Mononuclear cell (primary cell): Measurements from ENCODE around the gene SYT13. TPM values are rescaled to one million over a fixed set of nuclear protein-coding genes. Genes with fewer than 3 reads are reported as not detected.

Experiments used
- H3K27me3 ChIP-seq: 2 replicates; pipeline ENCODE4 v1.6.0; 2011; ENCODE audit warnings: low read length, control low read depth; ENCODE audit not compliant: insufficient read depth
- H3K4me1 ChIP-seq: 2 replicates; pipeline ENCODE4 v1.5.1; 2011; ENCODE audit warnings: mild to moderate bottlenecking, low read length, control low read depth; ENCODE audit not compliant: insufficient read depth
- H3K4me3 ChIP-seq: 2 replicates; pipeline ENCODE4 v1.5.1; 2011; ENCODE audit warnings: mild to moderate bottlenecking, low read length, moderate library complexity
- H3K9me3 ChIP-seq: 2 replicates; pipeline ENCODE4 v1.5.1; 2011; ENCODE audit warnings: low read depth, mild to moderate bottlenecking, control low read depth, low read length
- total RNA-seq: library from RNA; depleted of rRNA; stranded (reverse); fragments of >200 nt; gene quantifications from one replicate; pipeline ENCODE4 v1.2.3, GENCODE V29; 2012

SYT13 gene, protein sequence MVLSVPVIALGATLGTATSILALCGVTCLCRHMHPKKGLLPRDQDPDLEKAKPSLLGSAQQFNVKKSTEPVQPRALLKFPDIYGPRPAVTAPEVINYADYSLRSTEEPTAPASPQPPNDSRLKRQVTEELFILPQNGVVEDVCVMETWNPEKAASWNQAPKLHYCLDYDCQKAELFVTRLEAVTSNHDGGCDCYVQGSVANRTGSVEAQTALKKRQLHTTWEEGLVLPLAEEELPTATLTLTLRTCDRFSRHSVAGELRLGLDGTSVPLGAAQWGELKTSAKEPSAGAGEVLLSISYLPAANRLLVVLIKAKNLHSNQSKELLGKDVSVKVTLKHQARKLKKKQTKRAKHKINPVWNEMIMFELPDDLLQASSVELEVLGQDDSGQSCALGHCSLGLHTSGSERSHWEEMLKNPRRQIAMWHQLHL
- under 0.01 TPM for total RNA-seq

DNA sequence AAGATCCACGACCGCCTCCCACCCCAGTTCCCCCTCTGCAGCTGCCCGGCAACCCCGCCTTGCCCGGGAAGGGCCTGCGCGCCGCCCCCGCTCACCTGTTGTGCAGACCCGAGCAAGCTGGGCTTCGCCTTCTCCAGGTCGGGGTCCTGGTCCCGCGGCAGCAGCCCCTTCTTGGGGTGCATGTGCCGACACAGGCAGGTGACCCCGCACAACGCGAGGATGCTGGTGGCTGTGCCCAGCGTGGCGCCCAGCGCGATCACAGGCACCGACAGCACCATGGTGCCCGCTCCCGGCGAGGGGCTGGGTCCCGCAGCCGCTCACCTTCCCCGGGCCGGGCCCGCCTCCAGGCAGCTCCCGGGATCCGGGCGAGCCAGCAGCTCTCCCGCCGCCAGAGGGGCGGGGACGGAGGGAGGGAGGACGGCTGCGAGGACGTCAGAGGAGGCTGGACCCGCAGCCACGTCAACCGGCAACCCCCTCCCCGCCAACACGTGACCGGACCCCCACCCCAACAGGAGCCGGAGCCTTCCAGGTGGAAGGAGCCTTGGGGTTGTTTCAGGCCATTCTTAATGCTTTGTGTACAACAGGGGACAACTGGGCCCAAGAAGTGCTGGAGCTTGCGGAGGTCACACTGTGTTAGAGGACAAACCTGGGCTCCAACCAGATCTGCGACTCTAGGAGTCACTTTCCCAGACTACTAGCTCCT, at the start of gene SYT13:
SYT13 (minus strand) TSS at position 412 of the 703 bp plus-strand sequence; CDS start at position 278, 134 bp downstream.
- Histone ChIP-seq H3K4me1 (no peaks in the 10 kb centered on the region), H3K4me3 (no peak within 1 kb of the TSS), H3K27me3 (peaks cover 47% of the 10 kb centered on the region), H3K9me3 (no peaks in the 10 kb centered on the region)

DNA sequence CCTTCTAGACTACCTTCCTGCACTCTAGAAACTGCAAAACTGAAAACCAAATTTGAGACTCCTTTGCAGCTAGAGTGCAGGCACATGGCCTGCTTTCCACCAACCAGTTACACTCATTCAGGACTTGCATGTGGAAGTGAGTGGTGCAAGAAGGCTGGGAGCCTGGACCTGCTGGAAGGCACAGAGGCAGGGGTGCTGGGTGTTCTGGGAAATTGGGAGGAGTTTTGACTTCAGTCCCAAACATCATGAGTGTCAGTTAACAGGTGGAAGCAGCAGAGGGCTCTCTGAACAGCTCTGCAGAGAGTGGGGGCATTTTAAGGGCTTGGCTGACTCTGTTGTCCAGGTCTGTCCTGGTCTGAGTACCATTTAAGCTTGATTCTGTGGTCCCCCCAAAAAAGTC, 49.3 kb upstream of the SYT13 start:
- peaks cover 10% of the 10 kb centered on the region for H3K4me1 ChIP-seq
- H3K4me3 ChIP-seq: no peak overlapping the region
- no peaks in the 10 kb centered on the region for H3K9me3 ChIP-seq
- H3K27me3 ChIP-seq: peaks cover 3% of the 10 kb centered on the region

DNA sequence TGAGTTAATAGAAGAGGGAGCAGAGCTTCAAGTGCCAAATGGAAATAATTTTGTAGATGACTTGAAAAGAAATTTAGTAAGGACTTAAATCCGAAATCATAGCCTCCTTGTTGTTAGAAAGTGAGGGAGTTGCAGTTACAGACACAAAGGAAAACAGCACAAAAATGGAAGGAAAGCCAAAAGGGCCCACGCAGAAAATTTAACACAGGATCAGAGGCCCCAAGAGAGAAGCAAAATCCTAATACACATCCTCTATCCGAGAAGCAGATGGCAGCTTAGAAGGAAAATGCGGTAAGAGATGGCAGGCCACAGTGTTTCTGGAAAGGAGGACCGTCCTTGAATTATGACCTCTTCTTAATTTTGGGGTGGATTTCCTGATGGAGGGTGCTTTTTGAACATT, 48.7 kb upstream of the SYT13 start:
- Histone ChIP-seq H3K4me1 (peaks cover 4% of the 10 kb centered on the region), H3K27me3 (peaks cover 3% of the 10 kb centered on the region), H3K4me3 (no peak overlapping the region), H3K9me3 (no peaks in the 10 kb centered on the region)

DNA sequence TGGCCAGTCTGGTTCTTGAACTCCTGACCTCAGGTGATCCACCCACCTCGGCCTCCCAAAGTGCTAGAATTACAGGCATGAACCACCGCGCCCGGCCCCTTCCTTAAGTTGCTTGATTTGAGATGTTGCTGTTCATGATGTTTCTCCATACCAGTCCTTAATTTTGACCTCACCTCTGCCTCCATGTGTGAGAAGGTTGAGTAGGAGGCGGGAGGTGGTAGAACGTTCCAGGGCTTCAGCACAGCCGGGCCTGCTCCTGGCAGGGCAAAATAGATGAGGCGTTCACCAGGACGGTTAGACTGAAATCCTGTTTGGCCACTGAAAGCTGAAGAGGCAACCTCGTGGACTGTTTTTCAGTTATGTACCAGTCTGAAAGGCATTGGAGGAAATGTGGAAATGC, 48.3 kb upstream of the SYT13 start:
- no peak overlapping the region for H3K4me3 ChIP-seq
- no peaks in the 10 kb centered on the region for H3K9me3 ChIP-seq

DNA sequence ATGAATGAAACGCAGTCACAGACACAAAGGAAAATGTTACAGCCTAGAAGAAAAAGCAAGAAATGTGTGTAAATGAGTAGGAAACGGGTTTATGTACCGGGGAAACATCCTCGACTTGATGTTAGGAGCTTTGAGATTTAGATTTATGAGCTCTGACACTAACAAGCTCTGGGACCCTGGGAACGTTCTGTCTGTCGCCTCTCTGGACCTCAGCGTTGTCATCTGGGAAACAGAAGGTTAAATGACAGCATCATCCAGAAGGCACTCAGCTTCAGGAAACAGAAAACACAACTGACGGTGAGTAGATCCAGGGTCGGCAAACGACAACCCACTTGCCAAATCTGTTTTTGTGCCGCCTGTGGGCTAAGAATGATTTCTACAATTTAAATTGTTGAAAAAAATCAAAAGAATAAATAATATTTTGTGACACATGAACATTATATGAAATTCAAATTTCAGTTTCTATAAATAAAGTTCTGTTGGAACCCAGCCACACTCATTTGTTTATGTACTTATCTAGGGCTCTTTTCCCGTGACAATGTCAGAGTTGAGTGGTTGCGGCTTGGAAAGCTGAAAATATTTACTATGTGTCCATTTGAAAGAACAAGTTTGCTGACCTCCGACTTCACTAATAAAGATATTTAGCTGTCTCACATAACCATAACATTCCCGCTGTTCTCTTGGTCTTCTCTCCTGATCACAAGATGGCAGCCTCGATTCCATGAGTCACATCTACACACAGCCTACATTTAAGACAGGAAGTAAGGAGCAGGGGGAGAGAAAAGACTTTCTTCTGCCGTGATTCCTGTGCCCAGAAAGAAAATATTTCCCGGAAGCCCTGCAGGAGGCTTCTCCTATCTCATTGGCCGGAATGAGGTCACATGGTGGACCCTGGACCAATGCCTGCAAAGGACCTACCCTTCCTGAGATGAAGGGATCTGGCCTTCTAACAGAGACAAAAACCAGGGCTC, 47.1 kb upstream of the SYT13 start:
- Histone ChIP-seq H3K9me3 (no peaks in the 10 kb centered on the region), H3K4me1 (no peaks in the 10 kb centered on the region), H3K4me3 (no peak overlapping the region)

More for the DNA sequence above, 48.3 kb upstream of the SYT13 start:
- no peaks in the 10 kb centered on the region for H3K4me1 ChIP-seq
- H3K27me3 ChIP-seq: peaks cover 3% of the 10 kb centered on the region

DNA sequence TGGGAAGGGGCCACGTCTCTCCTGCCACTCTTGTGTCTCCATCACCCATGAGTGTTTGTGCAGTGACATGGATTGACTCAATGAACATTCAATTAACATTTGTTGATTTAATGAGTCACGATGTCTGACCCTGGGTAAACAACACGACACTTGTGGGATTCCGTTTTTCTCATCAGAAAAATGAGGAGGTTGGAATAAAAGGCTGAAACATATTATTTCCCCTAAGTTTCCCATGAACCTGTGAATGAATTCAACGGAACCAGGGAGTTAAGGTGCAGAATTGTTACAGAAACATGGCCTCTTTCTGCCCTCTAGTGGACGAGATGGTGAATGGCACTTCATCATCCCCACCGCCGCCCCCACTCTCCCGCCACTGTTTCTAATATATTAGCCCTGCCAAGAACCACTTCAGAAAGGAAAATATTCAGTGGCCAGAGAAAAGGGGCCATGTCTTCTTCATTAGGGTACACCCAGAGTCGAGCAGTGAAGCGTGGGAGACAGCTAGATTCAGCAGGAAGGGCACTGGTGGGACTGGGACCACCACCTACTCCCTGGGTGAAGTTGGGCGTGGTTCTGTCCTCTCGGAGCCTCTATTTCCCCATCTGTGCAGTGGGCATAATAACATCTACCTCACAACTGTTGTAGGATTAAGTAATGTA, 46.3 kb upstream of the SYT13 start:
- Histone ChIP-seq H3K4me1 (no peaks in the 10 kb centered on the region), H3K4me3 (no peak overlapping the region), H3K27me3 (peaks cover 3% of the 10 kb centered on the region), H3K9me3 (peaks cover under 1% of the 10 kb centered on the region)

More for the DNA sequence above, 47.1 kb upstream of the SYT13 start:
- H3K27me3 ChIP-seq: peaks cover 3% of the 10 kb centered on the region

DNA sequence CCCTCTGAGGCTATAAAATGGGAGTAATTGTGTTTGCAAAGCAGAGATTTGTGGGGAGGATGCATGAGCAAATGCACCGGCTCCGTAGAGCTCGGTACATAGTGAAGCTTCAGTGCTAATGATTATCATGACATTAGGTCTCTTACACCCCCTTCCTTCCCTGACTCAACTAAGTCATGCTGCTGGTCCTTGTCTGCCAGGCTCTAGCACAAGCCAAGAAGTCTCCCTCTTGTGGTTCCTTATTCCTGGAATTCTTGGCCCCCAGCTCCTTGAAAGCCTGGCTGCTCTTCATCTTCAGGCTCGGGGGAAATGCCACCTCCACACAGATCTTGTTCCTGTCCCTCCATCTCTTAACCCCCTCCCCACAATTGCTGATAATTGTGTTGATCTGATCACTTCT, 45.7 kb upstream of the SYT13 start:
- no peaks in the 10 kb centered on the region for H3K4me1 ChIP-seq
- no peak overlapping the region for H3K4me3 ChIP-seq
- peaks cover 8% of the 10 kb centered on the region for H3K27me3 ChIP-seq
- peaks cover 6% of the 10 kb centered on the region for H3K9me3 ChIP-seq

DNA sequence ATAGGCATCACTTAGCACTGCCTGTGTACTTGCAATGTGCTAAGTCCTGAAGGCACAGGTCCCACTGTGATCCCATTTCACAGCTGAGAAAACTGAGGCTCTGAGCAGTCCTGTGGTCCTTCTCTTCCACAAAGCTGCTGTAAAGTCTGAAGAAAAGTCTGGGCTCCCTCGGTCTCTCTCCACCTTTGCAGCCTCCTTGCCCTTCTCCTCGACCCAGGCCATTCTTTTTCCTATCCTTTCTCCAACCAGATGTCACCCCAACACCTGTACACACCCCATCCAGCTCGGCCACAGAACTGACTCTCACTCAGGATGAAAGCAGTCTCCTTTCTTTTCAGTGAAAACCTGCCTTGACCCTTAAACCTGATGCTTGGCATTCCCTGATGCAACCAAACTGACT, 42.6 kb upstream of the SYT13 start:
- Histone ChIP-seq H3K9me3 (peaks cover 7% of the 10 kb centered on the region), H3K4me3 (no peak overlapping the region), H3K27me3 (peaks cover 12% of the 10 kb centered on the region), H3K4me1 (no peaks in the 10 kb centered on the region)

DNA sequence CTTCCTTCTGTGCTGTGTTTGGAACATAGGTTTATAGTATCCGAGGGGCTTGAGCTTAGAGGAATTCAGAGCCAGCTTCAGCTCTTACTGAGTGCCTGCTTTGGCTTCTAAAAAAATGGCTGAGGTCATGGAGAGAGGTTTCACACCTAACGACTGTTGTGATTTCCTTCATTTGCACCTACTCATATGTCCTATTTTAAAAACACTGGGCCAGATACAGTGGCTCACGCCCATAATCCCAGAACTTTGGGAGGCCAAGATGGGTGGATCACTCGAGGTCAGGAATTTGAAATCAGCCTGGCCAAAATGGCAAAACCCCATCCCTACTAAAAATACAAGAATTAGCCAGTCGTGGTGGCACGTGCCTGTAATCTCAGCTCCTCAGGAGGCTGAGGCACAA, 38.3 kb upstream of the SYT13 start:
- peaks cover 9% of the 10 kb centered on the region for H3K27me3 ChIP-seq
- H3K9me3 ChIP-seq: peaks cover 7% of the 10 kb centered on the region
- H3K4me1 ChIP-seq: no peaks in the 10 kb centered on the region
- H3K4me3 ChIP-seq: no peak overlapping the region

DNA sequence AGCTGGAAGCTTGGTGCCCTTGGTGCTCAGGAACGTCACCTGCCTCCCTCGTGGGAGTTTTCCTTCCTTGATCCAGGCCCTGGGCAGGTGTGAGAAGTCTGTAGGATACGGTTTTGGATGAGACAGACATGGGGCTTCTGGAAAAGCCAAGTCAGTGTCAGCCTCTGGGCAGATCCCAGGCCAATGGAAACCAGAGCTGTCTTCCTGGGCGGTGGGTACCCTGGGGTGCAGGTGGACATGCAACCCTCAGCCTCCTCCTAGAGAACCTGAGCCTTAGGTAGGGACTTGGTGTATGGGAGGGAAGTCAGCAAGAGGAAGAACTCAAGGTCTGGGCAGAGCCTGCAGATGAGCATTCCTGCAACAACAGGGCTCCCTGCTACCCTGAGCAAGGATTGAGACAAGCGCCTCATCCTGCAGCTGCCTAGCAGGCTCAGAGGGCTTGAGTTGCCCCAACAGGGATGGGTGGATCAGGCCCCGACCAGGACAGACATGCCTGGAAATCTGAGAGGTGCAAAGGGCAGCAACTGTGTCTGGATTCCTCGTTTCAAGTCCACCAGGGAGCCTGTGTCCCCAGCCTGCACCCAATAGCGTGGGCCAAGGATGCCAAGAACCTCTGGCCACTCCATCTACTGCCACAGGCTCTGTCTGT, 37.6 kb upstream of the SYT13 start:
- Histone ChIP-seq H3K4me3 (no peak overlapping the region), H3K9me3 (peaks cover 7% of the 10 kb centered on the region), H3K27me3 (peaks cover 9% of the 10 kb centered on the region), H3K4me1 (no peaks in the 10 kb centered on the region)

DNA sequence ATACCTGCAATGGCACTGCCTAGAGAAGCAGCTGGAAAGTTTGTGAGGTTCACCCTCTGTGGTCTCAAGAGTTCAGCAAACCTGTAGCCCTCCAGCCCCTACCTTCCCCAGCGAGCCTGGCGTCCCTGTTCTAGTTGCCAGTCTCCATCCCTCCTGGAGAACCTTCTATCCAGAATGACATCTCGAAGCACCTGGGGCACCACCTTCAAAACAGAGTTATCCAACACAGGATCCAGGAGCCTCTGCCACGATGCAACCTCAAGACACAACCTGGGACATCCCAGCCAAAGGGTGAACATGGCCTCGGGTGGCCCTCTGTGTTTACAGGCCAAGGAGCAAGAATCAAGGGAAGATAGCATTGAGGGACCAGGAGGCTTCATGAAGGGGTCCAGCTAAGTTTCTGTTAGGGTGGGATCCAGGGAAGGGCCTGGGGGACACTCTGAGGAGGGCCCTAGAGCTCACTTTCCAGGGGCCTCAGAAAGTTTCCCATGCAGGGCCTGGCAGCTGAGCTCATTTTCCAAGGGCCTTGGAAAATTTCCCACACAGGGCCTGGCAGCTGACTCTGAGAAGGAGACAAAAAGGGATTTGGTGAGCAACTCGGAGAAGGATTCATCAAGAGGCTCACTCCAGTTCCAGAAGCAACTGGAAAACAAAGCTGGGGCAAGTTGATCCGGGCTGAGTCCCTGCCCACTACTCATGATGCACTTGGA, 36.9 kb upstream of the SYT13 start:
- Histone ChIP-seq H3K9me3 (peaks cover 7% of the 10 kb centered on the region), H3K4me1 (no peaks in the 10 kb centered on the region), H3K4me3 (no peak overlapping the region), H3K27me3 (peaks cover 9% of the 10 kb centered on the region)

DNA sequence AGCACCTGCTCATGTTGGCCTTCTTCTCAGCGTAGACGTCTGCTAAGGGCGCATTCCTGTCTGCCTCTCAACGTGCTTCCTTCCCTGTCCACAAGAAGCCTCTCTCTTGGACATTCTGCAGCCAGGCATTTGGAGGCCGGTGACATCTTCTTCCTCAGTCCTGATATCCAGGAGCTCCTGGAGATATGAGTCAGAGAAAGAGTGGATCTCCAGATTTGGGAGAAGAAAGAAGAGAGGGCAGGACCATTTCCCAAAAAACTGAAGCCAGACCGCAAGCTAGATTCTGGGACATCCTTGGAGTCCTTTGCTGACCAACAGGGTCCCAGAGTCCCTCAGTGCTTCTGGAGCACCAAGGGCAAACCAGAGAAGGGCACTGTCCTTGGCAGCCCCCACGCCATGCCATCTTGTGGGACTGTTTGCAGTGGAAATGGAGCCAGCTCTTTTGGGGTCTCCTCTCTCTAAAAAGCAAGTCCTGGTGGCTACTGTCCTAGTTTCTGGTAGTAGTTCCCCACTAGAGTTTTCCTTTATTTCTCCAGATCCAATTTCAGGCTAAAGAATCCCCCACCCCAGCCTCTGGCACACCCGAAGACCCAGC, 36.1 kb upstream of the SYT13 start:
- Histone ChIP-seq H3K9me3 (peaks cover 4% of the 10 kb centered on the region), H3K27me3 (peaks cover 8% of the 10 kb centered on the region), H3K4me1 (no peaks in the 10 kb centered on the region), H3K4me3 (no peak overlapping the region)

DNA sequence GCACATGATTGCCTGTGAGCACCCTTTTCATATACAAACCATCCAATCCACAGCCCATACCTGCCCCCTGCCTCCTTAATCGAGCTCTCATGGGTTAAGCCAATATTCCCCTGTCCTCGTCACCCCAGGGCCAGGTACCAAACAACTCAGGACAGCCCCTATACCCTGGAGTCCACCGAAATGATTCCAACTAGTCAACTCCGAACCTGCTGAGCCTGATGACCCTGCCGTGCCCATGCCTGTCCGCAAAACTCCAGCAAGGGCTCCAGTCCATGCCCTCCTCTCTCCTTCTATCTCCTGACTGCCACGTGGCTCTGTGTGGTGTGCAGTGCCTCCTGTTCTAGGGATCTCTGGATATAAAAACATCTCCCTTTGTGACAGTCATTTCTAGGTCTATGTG, 35.5 kb upstream of the SYT13 start:
- Histone ChIP-seq H3K9me3 (no peaks in the 10 kb centered on the region), H3K27me3 (peaks cover 4% of the 10 kb centered on the region), H3K4me3 (no peak overlapping the region), H3K4me1 (no peaks in the 10 kb centered on the region)
